ENCODE measurements around the gene ENTPD3.

DNA sequence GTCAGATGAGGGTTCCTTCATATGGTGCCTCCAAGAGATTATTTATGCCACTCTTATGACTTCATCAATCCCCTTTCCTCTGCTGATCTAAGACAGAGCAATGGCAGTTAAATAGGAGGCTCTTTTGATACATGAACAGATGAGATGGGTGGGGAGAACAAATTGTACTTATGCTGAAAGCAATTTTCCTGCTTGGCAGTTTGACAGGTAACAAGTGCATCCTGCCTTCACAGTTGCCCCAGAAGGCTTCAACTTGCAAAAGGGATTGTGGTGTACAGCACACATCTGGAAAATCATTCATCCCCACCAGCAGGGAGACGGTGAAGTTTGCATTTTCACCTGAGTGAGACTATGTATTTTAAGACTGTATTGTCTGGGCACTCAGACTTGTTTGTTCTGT lies 27.3 kb downstream of the ENTPD3 start:
- no peak for TF ChIP-seq POLR2AphosphoS5 (IDR thresholded peaks at IDR 0.05)
- TF ChIP-seq EP300 (IDR thresholded peaks at IDR 0.05), result no peak
- TF ChIP-seq, protein P1, sequence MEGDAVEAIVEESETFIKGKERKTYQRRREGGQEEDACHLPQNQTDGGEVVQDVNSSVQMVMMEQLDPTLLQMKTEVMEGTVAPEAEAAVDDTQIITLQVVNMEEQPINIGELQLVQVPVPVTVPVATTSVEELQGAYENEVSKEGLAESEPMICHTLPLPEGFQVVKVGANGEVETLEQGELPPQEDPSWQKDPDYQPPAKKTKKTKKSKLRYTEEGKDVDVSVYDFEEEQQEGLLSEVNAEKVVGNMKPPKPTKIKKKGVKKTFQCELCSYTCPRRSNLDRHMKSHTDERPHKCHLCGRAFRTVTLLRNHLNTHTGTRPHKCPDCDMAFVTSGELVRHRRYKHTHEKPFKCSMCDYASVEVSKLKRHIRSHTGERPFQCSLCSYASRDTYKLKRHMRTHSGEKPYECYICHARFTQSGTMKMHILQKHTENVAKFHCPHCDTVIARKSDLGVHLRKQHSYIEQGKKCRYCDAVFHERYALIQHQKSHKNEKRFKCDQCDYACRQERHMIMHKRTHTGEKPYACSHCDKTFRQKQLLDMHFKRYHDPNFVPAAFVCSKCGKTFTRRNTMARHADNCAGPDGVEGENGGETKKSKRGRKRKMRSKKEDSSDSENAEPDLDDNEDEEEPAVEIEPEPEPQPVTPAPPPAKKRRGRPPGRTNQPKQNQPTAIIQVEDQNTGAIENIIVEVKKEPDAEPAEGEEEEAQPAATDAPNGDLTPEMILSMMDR (IDR thresholded peaks at IDR 0.05), result no peak
- no peak for TF ChIP-seq POLR2A (IDR thresholded peaks at IDR 0.05)

Measured in sigmoid colon (tissue), 4 donors.